Stimulated activated CD8-positive, alpha-beta memory T cell treated with anti-CD3 and anti-CD28 coated beads, Interleukin-7, amount 100 ng/mL, for 1 hour (primary cell): ENCODE data around the gene LILRA2.
"Not testable (repeated sequence)": the region's sequence is repeated elsewhere in the genome, so short reads cannot be mapped to it uniquely, and the experiment has no call there.

Source experiments
- DNase-seq, 2 donors: peaks; one replicate each; pipeline ENCODE4 v3.0.0-alpha.2; 2020; ENCODE audit warnings: low read depth in 2 of 2

The LILRA2 gene

GRCh38 chr19:54573330-54573872, at the start of gene LILRA2:
Gene LILRA2, plus strand, starts transcription at chr19:54573790. Its CDS starts 89 bp downstream, at chr19:54573879.
- DNase-seq, result no peak

- no peak for DNase-seq
These were observed 48.0 kb upstream of the LILRA2 start for GRCh38 chr19:54525636-54526035.

GRCh38 chr19:54526972-54527371, 46.6 kb upstream of the LILRA2 start:
- DNase-seq, result no peak

- DNase-seq, result no peak
These were observed 42.7 kb upstream of the LILRA2 start for GRCh38 chr19:54530866-54531265.

GRCh38 chr19:54532528-54532927, 41.1 kb upstream of the LILRA2 start:
- peak in 1 of 2 donors; percentile 11 for DNase-seq

- DNase-seq, result no peak
These were observed 40.1 kb upstream of the LILRA2 start for GRCh38 chr19:54533476-54533875.

- DNase-seq, result no peak
These were observed 39.4 kb upstream of the LILRA2 start for GRCh38 chr19:54534156-54534555.

- no peak for DNase-seq
These were observed 38.0 kb upstream of the LILRA2 start for GRCh38 chr19:54535601-54536000.

- no peak for DNase-seq
These were observed 36.6 kb upstream of the LILRA2 start for GRCh38 chr19:54536956-54537355.

GRCh38 chr19:54541712-54542111, 31.9 kb upstream of the LILRA2 start:
- DNase-seq, result no peak

- no peak for DNase-seq
These were observed 24.8 kb upstream of the LILRA2 start for GRCh38 chr19:54548806-54549205.

- no peak for DNase-seq
These were observed 24.4 kb upstream of the LILRA2 start for GRCh38 chr19:54549224-54549623.

- DNase-seq, result no peak
These were observed 22.3 kb upstream of the LILRA2 start for GRCh38 chr19:54551293-54551692.

GRCh38 chr19:54551950-54552912, 21.4 kb upstream of the LILRA2 start:
- no peak for DNase-seq

- DNase-seq, result no peak
These were observed 20.7 kb upstream of the LILRA2 start for GRCh38 chr19:54552913-54553310.

- no peak for DNase-seq
These were observed 19.6 kb upstream of the LILRA2 start for GRCh38 chr19:54554006-54554405.

- no peak for DNase-seq
These were observed 18.7 kb upstream of the LILRA2 start for GRCh38 chr19:54554896-54555295.

GRCh38 chr19:54556194-54556593, 17.4 kb upstream of the LILRA2 start:
- no peak for DNase-seq

- DNase-seq, result no peak
These were observed 15.3 kb upstream of the LILRA2 start for GRCh38 chr19:54558339-54558738.

- no peak for DNase-seq
These were observed 12.7 kb upstream of the LILRA2 start for GRCh38 chr19:54560881-54561385.

GRCh38 chr19:54561840-54562239, 11.8 kb upstream of the LILRA2 start:
- DNase-seq, result no peak

GRCh38 chr19:54563206-54563605, 10.4 kb upstream of the LILRA2 start:
- not testable (repeated sequence) for DNase-seq

- DNase-seq, result no peak
These were observed 3.3 kb upstream of the LILRA2 start for GRCh38 chr19:54570316-54570715.
